ENCODE results near the gene CYP4F3.

- no peak for TF ChIP-seq CTCF (IDR thresholded peaks at IDR 0.05)
- no peak for TF ChIP-seq POLR2AphosphoS5 (IDR thresholded peaks at IDR 0.05)
- no peak for TF ChIP-seq POLR2A (IDR thresholded peaks at IDR 0.05)
Measured at GRCh38 chr19:15615526-15615925, 25.2 kb upstream of the CYP4F3 start.

Data from gastroesophageal sphincter (tissue), 3 donors.